T-helper 9 cell (primary cell): ENCODE results near the gene LIG1.

Source experiments
- DNase-seq: peaks from one replicate; pipeline ENCODE4 v3.0.0-alpha.2; 2020
- total RNA-seq, 2 donors: gene quantifications; one replicate each; lab custom pipeline; 2026; lab: John Stamatoyannopoulos, UW

Gene LIG1
- total RNA-seq: 64.6 to 78.9 reads per million in 2 donors

GRCh38 chr19:48169939-48170803, at the start of gene LIG1, which contains the start of gene ZSWIM9:
Gene LIG1, minus strand, starts transcription at chr19:48170344. Its CDS starts 4,778 bp downstream, at chr19:48165566.
Gene ZSWIM9, plus strand, starts transcription at chr19:48170680. Its CDS starts 1,123 bp downstream, at chr19:48171803.
- DNase-seq: peak; percentile 85

GRCh38 chr19:48218997-48219396, 48.9 kb upstream of the LIG1 start:
- no peak for DNase-seq

GRCh38 chr19:48216933-48217332, 46.8 kb upstream of the LIG1 start:
- DNase-seq: no peak

- no peak for DNase-seq
Observed at GRCh38 chr19:48213959-48214358, 43.8 kb upstream of the LIG1 start.

GRCh38 chr19:48210005-48210404, 39.9 kb upstream of the LIG1 start:
- DNase-seq: no peak

- no peak for DNase-seq
Observed at GRCh38 chr19:48206397-48207093, 36.4 kb upstream of the LIG1 start.

GRCh38 chr19:48203794-48204628, 33.9 kb upstream of the LIG1 start:
- DNase-seq: peak; percentile 78

- DNase-seq: no peak
Observed at GRCh38 chr19:48203222-48203793, 33.2 kb upstream of the LIG1 start.

- no peak for DNase-seq
Observed at GRCh38 chr19:48196933-48197665, 27.0 kb upstream of the LIG1 start.

- DNase-seq: no peak
Observed at GRCh38 chr19:48196321-48196763, 26.2 kb upstream of the LIG1 start.

- no peak for DNase-seq
Observed at GRCh38 chr19:48194844-48195830, 25.0 kb upstream of the LIG1 start.

GRCh38 chr19:48194041-48194843, 24.1 kb upstream of the LIG1 start:
- DNase-seq: no peak

- no peak for DNase-seq
Observed at GRCh38 chr19:48192750-48193149, 22.6 kb upstream of the LIG1 start.

GRCh38 chr19:48190885-48191284, 20.7 kb upstream of the LIG1 start:
- no peak for DNase-seq

GRCh38 chr19:48190288-48190884, 20.2 kb upstream of the LIG1 start:
- DNase-seq: peak; percentile 54

GRCh38 chr19:48186541-48186991, 16.4 kb upstream of the LIG1 start:
- no peak for DNase-seq

GRCh38 chr19:48186015-48186414, 15.9 kb upstream of the LIG1 start:
- no peak for DNase-seq

GRCh38 chr19:48183356-48183755, 13.2 kb upstream of the LIG1 start:
- DNase-seq: no peak

- no peak for DNase-seq
Observed at GRCh38 chr19:48182434-48182833, 12.3 kb upstream of the LIG1 start.
